ENCODE data around the gene NOXO1. TPM values are rescaled to one million over a fixed set of nuclear protein-coding genes. Genes with fewer than 3 reads are reported as not detected.

NOXO1 gene
- total and polyA plus RNA-seq, 4 donors = 0.28 to 7.3 (median 3.2) TPM

DNA sequence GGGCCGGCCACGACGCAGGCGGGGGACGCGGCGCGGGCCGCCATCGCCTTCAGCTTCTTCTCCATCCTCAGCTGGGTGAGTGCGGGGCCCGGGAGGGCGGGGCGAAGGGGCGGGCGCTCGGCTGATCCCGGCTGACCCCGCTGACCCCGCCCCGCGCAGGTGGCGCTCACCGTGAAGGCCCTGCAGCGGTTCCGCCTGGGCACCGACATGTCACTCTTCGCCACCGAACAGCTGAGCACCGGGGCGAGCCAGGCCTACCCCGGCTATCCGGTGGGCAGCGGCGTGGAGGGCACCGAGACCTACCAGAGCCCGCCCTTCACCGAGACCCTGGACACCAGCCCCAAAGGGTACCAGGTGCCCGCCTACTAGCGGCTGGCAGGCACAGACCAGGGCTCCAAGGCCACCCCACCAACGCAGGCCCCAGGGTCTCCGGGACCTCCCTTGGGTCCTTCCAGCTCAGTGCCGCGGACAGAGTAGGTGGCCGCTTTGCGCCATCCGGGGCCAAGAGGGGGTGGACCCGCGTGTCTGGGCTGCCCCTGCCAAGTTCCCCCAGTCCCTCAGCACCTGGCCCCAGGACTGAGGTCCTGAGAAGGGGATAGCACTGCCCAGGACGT, 11.5 kb upstream of the NOXO1 start:
- Histone ChIP-seq H3K36me3 (ENCODE audit: control insufficient read depth in 4 of 4, insufficient read depth in 4 of 4, low read length in 4 of 4) (peaks cover 0 to 4% (median 2%) of the 10 kb centered on the region in 4 donors), H3K27me3 (ENCODE audit: control insufficient read depth in 3 of 3, insufficient read depth in 3 of 3, low read length in 2 of 3) (peaks cover 0 to 30% (median 27%) of the 10 kb centered on the region in 3 donors), H3K9me3 (ENCODE audit: control insufficient read depth in 4 of 4, insufficient read depth in 3 of 4, low read length in 3 of 4) (no peaks in the 10 kb centered on the region), H3K27ac (ENCODE audit: low read depth in 1 of 2, low read length in 1 of 2) (peak overlapping the region in 1 of 2 donors; percentile 52), H3K4me3 (peak overlapping the region; percentile 8), H3K4me1 (ENCODE audit: control insufficient read depth in 5 of 5, insufficient read depth in 5 of 5, low read length in 5 of 5) (peaks cover 0 to 7% (median 6%) of the 10 kb centered on the region in 5 donors), H3K9ac (ENCODE audit: insufficient read depth in 1 of 2, low read length in 2 of 2) (no peak overlapping the region)
- no peak for ATAC-seq (ENCODE audit: insufficient read depth, low FRiP score)
- no peak for DNase-seq
- TF ChIP-seq, protein P1, sequence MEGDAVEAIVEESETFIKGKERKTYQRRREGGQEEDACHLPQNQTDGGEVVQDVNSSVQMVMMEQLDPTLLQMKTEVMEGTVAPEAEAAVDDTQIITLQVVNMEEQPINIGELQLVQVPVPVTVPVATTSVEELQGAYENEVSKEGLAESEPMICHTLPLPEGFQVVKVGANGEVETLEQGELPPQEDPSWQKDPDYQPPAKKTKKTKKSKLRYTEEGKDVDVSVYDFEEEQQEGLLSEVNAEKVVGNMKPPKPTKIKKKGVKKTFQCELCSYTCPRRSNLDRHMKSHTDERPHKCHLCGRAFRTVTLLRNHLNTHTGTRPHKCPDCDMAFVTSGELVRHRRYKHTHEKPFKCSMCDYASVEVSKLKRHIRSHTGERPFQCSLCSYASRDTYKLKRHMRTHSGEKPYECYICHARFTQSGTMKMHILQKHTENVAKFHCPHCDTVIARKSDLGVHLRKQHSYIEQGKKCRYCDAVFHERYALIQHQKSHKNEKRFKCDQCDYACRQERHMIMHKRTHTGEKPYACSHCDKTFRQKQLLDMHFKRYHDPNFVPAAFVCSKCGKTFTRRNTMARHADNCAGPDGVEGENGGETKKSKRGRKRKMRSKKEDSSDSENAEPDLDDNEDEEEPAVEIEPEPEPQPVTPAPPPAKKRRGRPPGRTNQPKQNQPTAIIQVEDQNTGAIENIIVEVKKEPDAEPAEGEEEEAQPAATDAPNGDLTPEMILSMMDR (IDR thresholded peaks at IDR 0.05; ENCODE audit: control extremely low read depth, extremely low read depth) = no peak
- 51 to 56% methylated on average over 44 to 50 of the region's 50 CpGs for WGBS, 2 donors

DNA sequence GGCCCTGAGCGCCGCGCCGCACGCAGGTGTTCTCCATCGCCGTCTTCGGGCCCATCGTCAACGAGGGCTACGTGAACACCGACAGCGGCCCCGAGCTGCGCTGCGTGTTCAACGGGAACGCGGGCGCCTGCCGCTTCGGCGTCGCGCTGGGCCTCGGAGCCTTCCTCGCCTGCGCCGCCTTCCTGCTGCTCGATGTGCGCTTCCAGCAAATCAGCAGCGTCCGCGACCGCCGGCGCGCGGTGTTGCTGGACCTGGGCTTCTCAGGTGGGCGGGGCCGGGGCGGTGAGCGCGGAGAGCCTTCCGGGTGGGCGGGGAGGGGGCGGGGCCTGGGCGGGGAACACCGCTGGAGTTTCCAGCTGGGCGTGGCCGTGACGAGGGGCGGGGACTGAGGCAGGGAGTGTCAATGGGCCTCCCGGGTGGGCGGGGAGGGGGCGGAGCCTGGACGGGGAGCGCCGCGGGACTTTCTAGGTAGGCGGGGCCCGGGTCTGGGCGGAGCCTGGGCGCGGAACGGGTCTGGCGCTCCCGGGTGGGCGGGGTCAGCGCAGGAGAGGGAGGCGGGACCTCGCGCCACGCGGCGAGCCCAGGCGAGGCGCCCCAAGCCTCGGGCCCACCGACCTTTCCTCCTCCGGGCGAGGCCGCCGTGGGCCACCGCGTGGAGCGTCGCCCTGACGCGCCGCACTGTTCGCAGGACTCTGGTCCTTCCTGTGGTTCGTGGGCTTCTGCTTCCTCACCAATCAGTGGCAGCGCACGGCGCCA, 10.9 kb upstream of the NOXO1 start:
- Histone ChIP-seq H3K9ac (ENCODE audit: insufficient read depth in 1 of 2, low read length in 2 of 2) (no peak overlapping the region), H3K9me3 (ENCODE audit: control insufficient read depth in 4 of 4, insufficient read depth in 3 of 4, low read length in 3 of 4) (no peaks in the 10 kb centered on the region), H3K27me3 (ENCODE audit: control insufficient read depth in 3 of 3, insufficient read depth in 3 of 3, low read length in 2 of 3) (peaks cover 0 to 30% (median 27%) of the 10 kb centered on the region in 3 donors), H3K4me3 (peak overlapping the region; percentile 10), H3K27ac (ENCODE audit: low read depth in 1 of 2, low read length in 1 of 2) (peak overlapping the region in 1 of 2 donors; percentile 52), H3K36me3 (ENCODE audit: control insufficient read depth in 4 of 4, insufficient read depth in 4 of 4, low read length in 4 of 4) (peaks cover 0 to 2% (median under 1%) of the 10 kb centered on the region in 4 donors), H3K4me1 (ENCODE audit: control insufficient read depth in 5 of 5, insufficient read depth in 5 of 5, low read length in 5 of 5) (peaks cover 0 to 7% (median 6%) of the 10 kb centered on the region in 5 donors)
- DNase-seq (peak; percentile 78 to 93 (median 83)), ATAC-seq (ENCODE audit: insufficient read depth, low FRiP score) (peak; percentile 86)
- TF ChIP-seq, protein P1 (IDR thresholded peaks at IDR 0.05; ENCODE audit: control extremely low read depth, extremely low read depth) = no peak
- 3 to 7% methylated on average over 74 to 96 of the region's 96 CpGs for WGBS, 2 donors

DNA sequence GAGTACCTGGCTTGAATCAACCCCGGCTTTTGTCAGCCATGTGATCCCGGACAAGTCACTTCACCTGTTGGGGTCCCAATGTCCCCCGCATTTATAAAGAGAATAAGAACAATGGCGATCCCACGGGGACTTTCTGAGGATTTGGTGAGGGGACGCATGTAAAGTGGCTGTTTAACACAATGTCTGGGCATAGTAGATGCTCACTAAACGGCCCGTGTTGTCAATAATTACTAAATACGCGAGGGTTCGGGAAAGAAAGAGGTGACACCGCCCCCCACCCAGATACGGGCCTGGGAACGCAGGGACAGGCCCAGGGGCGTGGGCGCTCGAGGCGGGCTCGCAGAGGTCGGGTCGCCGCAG, 10.3 kb upstream of the NOXO1 start:
- Histone ChIP-seq H3K4me1 (ENCODE audit: control insufficient read depth in 5 of 5, insufficient read depth in 5 of 5, low read length in 5 of 5) (peaks cover 0 to 7% (median 6%) of the 10 kb centered on the region in 5 donors), H3K27ac (ENCODE audit: low read depth in 1 of 2, low read length in 1 of 2) (peak overlapping the region in 1 of 2 donors; percentile 24), H3K36me3 (ENCODE audit: control insufficient read depth in 4 of 4, insufficient read depth in 4 of 4, low read length in 4 of 4) (peaks cover 0 to 6% (median 4%) of the 10 kb centered on the region in 4 donors), H3K4me3 (peak overlapping the region; percentile 10), H3K9me3 (ENCODE audit: control insufficient read depth in 4 of 4, insufficient read depth in 3 of 4, low read length in 3 of 4) (no peaks in the 10 kb centered on the region), H3K9ac (ENCODE audit: insufficient read depth in 1 of 2, low read length in 2 of 2) (no peak overlapping the region), H3K27me3 (ENCODE audit: control insufficient read depth in 3 of 3, insufficient read depth in 3 of 3, low read length in 2 of 3) (peaks cover 0 to 30% (median 27%) of the 10 kb centered on the region in 3 donors)
- TF ChIP-seq, protein P1 (IDR thresholded peaks at IDR 0.05; ENCODE audit: control extremely low read depth, extremely low read depth) = no peak
- WGBS, 2 donors = 12 to 14% methylated on average over 22 of the region's 22 CpGs
- DNase-seq = no peak
- no peak for ATAC-seq (ENCODE audit: insufficient read depth, low FRiP score)

Measured in lung (tissue), 12 donors.